ENCODE data around the gene FBXO34. TPM values are rescaled to one million over a fixed set of nuclear protein-coding genes. Genes with fewer than 3 reads are reported as not detected.

Gene FBXO34
- polyA plus RNA-seq, 1 experiment, result 30.9 TPM

- no peak overlapping the region for H3K4me3 ChIP-seq (ENCODE audit: low read depth, low read length)
- no peak for DNase-seq (ENCODE audit: low read depth, low spot score)
- CTCF ChIA-PET, result no interaction called here
- H3K27ac ChIP-seq (ENCODE audit: low read depth, low read length), result no peak overlapping the region
- TF ChIP-seq CTCF (IDR thresholded peaks at IDR 0.05; ENCODE audit: low read depth, low read length), result no peak
- no peaks in the 10 kb centered on the region for H3K27me3 ChIP-seq (ENCODE audit: control insufficient read depth, insufficient read depth, low read length)
- H3K9me3 ChIP-seq (ENCODE audit: control insufficient read depth, insufficient read depth, low read length), result no peaks in the 10 kb centered on the region
- POLR2A ChIA-PET, result no interaction called here
Measured at GRCh38 chr14:55323910-55324309, 52.7 kb downstream of the FBXO34 start.

GRCh38 chr14:55324812-55325211 is 53.6 kb downstream of the FBXO34 start:
- DNase-seq (ENCODE audit: low read depth, low spot score), result no peak
- ChIA-PET CTCF (no interaction called here), POLR2A (no interaction called here)
- TF ChIP-seq CTCF (IDR thresholded peaks at IDR 0.05; ENCODE audit: low read depth, low read length), result no peak
- Histone ChIP-seq H3K4me3 (ENCODE audit: low read depth, low read length) (no peak overlapping the region), H3K9me3 (ENCODE audit: control insufficient read depth, insufficient read depth, low read length) (no peaks in the 10 kb centered on the region), H3K27ac (ENCODE audit: low read depth, low read length) (no peak overlapping the region), H3K27me3 (ENCODE audit: control insufficient read depth, insufficient read depth, low read length) (no peaks in the 10 kb centered on the region)

- no peak overlapping the region for H3K27ac ChIP-seq (ENCODE audit: low read depth, low read length)
- no peak overlapping the region for H3K4me3 ChIP-seq (ENCODE audit: low read depth, low read length)
- CTCF ChIA-PET, result interaction anchor here (1.2 kb wide), 1 partner anchor 57 kb away, joined by 3 read pairs; no protein-coding TSS in a partner anchor
- TF ChIP-seq CTCF (IDR thresholded peaks at IDR 0.05; ENCODE audit: low read depth, low read length), result no peak
- H3K27me3 ChIP-seq (ENCODE audit: control insufficient read depth, insufficient read depth, low read length), result no peaks in the 10 kb centered on the region
- no peak for DNase-seq (ENCODE audit: low read depth, low spot score)
- H3K9me3 ChIP-seq (ENCODE audit: control insufficient read depth, insufficient read depth, low read length), result no peaks in the 10 kb centered on the region
- POLR2A ChIA-PET, result no interaction called here
Measured at GRCh38 chr14:55327179-55327578, 56.0 kb downstream of the FBXO34 start.

GRCh38 chr14:55328317-55328716 is 57.1 kb downstream of the FBXO34 start:
- no peak for TF ChIP-seq CTCF (IDR thresholded peaks at IDR 0.05; ENCODE audit: low read depth, low read length)
- CTCF ChIA-PET, result no interaction called here
- Histone ChIP-seq H3K4me3 (ENCODE audit: low read depth, low read length) (no peak overlapping the region), H3K27me3 (ENCODE audit: control insufficient read depth, insufficient read depth, low read length) (no peaks in the 10 kb centered on the region), H3K9me3 (ENCODE audit: control insufficient read depth, insufficient read depth, low read length) (no peaks in the 10 kb centered on the region), H3K27ac (ENCODE audit: low read depth, low read length) (no peak overlapping the region)
- POLR2A ChIA-PET, result no interaction called here
- DNase-seq (ENCODE audit: low read depth, low spot score), result no peak

GRCh38 chr14:55329999-55330710 is 58.9 kb downstream of the FBXO34 start:
- Histone ChIP-seq H3K4me3 (ENCODE audit: low read depth, low read length) (no peak overlapping the region), H3K27me3 (ENCODE audit: control insufficient read depth, insufficient read depth, low read length) (no peaks in the 10 kb centered on the region), H3K9me3 (ENCODE audit: control insufficient read depth, insufficient read depth, low read length) (no peaks in the 10 kb centered on the region), H3K27ac (ENCODE audit: low read depth, low read length) (no peak overlapping the region)
- DNase-seq (ENCODE audit: low read depth, low spot score), result no peak
- POLR2A ChIA-PET, result no interaction called here
- no peak for TF ChIP-seq CTCF (IDR thresholded peaks at IDR 0.05; ENCODE audit: low read depth, low read length)
- CTCF ChIA-PET, result interaction anchor here (1.1 to 1.2 kb wide), 2 partner anchors 12 to 24 kb away, joined by 3 read pairs; no protein-coding TSS in a partner anchor
